Endothelial cell of umbilical vein (primary cell): ENCODE results near the gene CCNY. TPM values are rescaled to one million over a fixed set of nuclear protein-coding genes. Genes with fewer than 3 reads are reported as not detected.
A peak's percentile ranks its signal among the peaks of the same experiment; 100 is the strongest.

Experiments used
- BruUV-seq: library from RNA; stranded (reverse); fragments of 400-500 nt; replicated peaks from 2 replicates; lab custom pipeline; 2021; lab: Mats Ljungman, UMichigan
- CTCF ChIA-PET: fragments of 300-600, 350-600 bp; sonication (Branson Sonifier 250); formaldehyde crosslinking; loops from one replicate; lab custom pipeline; 2021; ENCODE audit warnings: antibody characterized with exemption, inconsistent platforms; lab: Charles Lee
- POLR2A ChIA-PET: fragments of 300-600, 350-600 bp; sonication (Branson Sonifier 250); formaldehyde crosslinking; loops from one replicate; lab custom pipeline; 2021; ENCODE audit warnings: antibody characterized with exemption, inconsistent platforms; lab: Charles Lee
- DNase-seq: peaks from one replicate; pipeline ENCODE4 v3.0.0-alpha.2; 2011; ENCODE audit warnings: low read depth, low spot score
- FAIRE-seq: peaks from 2 replicates; lab custom pipeline; 2011; peaks lifted over from hg19 to GRCh38; lab: Jason Lieb, UNC
- H2AFZ ChIP-seq: 2 replicates; pipeline ENCODE4 v1.6.0; 2012; ENCODE audit warnings: low read depth, low read length, control low read depth, inconsistent platforms
- H3K27ac ChIP-seq: 2 replicates; pipeline ENCODE4 v1.5.1; 2011; ENCODE audit warnings: low read depth, mild to moderate bottlenecking, control low read depth, low read length, moderate library complexity; ENCODE audit not compliant: insufficient read depth
- H3K27me3 ChIP-seq, 2 experiments: 2 replicates each; pipeline versions ENCODE4 v1.6.0 to v1.6.1; 2011; ENCODE audit warnings: low read length in 2 of 2, mixed read lengths in 1 of 2; ENCODE audit not compliant: control insufficient read depth in 2 of 2, insufficient read depth in 2 of 2
- H3K36me3 ChIP-seq, 2 experiments: 2 replicates in 1 of 2; 3 replicates in 1 of 2; pipeline ENCODE4 v1.5.1; 2011; ENCODE audit warnings: low read length in 2 of 2, mild to moderate bottlenecking in 1 of 2, moderate library complexity in 1 of 2; ENCODE audit not compliant: control insufficient read depth in 2 of 2, insufficient read depth in 2 of 2; ENCODE audit errors: extremely low read depth in 1 of 2
- H3K4me1 ChIP-seq: 3 replicates; pipeline ENCODE4 v1.5.1; 2011; ENCODE audit warnings: mild to moderate bottlenecking, low read length; ENCODE audit not compliant: control insufficient read depth, insufficient read depth; ENCODE audit errors: extremely low read depth
- H3K4me2 ChIP-seq: 2 replicates; pipeline ENCODE4 v1.6.1; 2011; ENCODE audit warnings: low read length, control low read depth, mixed read lengths; ENCODE audit not compliant: insufficient read depth
- H3K4me3 ChIP-seq, 3 experiments: fragments of 200-600 bp in 1 of 3; sonication (generic), shearing (Covaris generic) in 1 of 3; replicated peaks in 1 of 3; 2 replicates each; pipeline ENCODE4 v1.5.1; 2011 to 2016; ENCODE audit warnings: control low read depth in 3 of 3, low read length in 3 of 3, mild to moderate bottlenecking in 2 of 3, inconsistent platforms in 1 of 3, low read depth in 1 of 3, moderate library complexity in 1 of 3; ENCODE audit not compliant: insufficient read depth in 1 of 3
- H3K79me2 ChIP-seq: 2 replicates; pipeline ENCODE4 v1.6.0; 2012; ENCODE audit warnings: low read length, inconsistent platforms; ENCODE audit not compliant: control insufficient read depth, insufficient read depth
- H3K9ac ChIP-seq: replicated peaks from 2 replicates; pipeline ENCODE3; 2011; ENCODE audit warnings: low read length, control low read depth; ENCODE audit not compliant: insufficient read depth; ENCODE audit errors: extremely low read depth
- H3K9me1 ChIP-seq: replicated peaks from 3 replicates; pipeline ENCODE4 v1.6.0; 2011; ENCODE audit warnings: mild to moderate bottlenecking, low read length; ENCODE audit not compliant: control insufficient read depth, insufficient read depth; ENCODE audit errors: extremely low read depth
- H3K9me3 ChIP-seq: replicated peaks from 2 replicates; pipeline ENCODE4 v1.5.1; 2012; ENCODE audit warnings: low read length, inconsistent platforms; ENCODE audit not compliant: control insufficient read depth, insufficient read depth
- H4K20me1 ChIP-seq: replicated peaks from 2 replicates; pipeline ENCODE3; 2011; ENCODE audit warnings: mild to moderate bottlenecking, low read length; ENCODE audit not compliant: control insufficient read depth, insufficient read depth; ENCODE audit errors: extremely low read depth
- EZH2 ChIP-seq: IDR thresholded peaks from 2 replicates; pipeline ENCODE4 v1.6.1; 2012; ENCODE audit warnings: borderline replicate concordance, low read depth, mild to moderate bottlenecking, moderate library complexity, low read length, inconsistent platforms; ENCODE audit not compliant: severe bottlenecking
- FOS ChIP-seq: IDR thresholded peaks from 2 replicates; pipeline ENCODE4 v1.6.1; 2011; ENCODE audit warnings: mild to moderate bottlenecking, low read length, moderate library complexity, borderline replicate concordance; ENCODE audit not compliant: insufficient read depth
- GATA2 ChIP-seq: IDR thresholded peaks from 2 replicates; pipeline ENCODE4 v1.7.0; 2011; ENCODE audit warnings: low read depth, mild to moderate bottlenecking, moderate library complexity, mixed read lengths, low read length; ENCODE audit not compliant: insufficient read length, insufficient read depth
- JUN ChIP-seq: IDR thresholded peaks from 2 replicates; pipeline ENCODE4 v1.6.1; 2011; ENCODE audit warnings: borderline replicate concordance, low read depth; ENCODE audit not compliant: insufficient read length, insufficient read depth
- MYC ChIP-seq: IDR thresholded peaks from one replicate; pipeline ENCODE4 v1.6.1; 2011; ENCODE audit warnings: mild to moderate bottlenecking, low read depth, low read length
- POLR2A ChIP-seq: IDR thresholded peaks from 2 replicates; pipeline ENCODE4 v1.6.1; 2012; ENCODE audit warnings: low read depth, mild to moderate bottlenecking, control low read depth, low read length
- POLR2AphosphoS5 ChIP-seq: IDR thresholded peaks from 2 replicates; pipeline ENCODE4 v1.6.1; 2012; ENCODE audit warnings: low read depth, mild to moderate bottlenecking, control low read depth, low read length, moderate library complexity; ENCODE audit not compliant: insufficient read depth
- dilution Hi-C: fragments of 300-500 bp; cut with MboI; formaldehyde crosslinking; loops from one replicate; pipeline ENCODE4 v1.15.0; 2019; ENCODE audit warnings: low sequenced_read_pairs; ENCODE audit not compliant: extremely low pct_ligation_motif_present
- intact Hi-C: fragments of 100-400 bp; cut with micrococcal nuclease; formaldehyde crosslinking; loops from one replicate; pipeline ENCODE4 v1.10.0; 2022
- polyA plus RNA-seq, 4 experiments: library from polyadenylated mRNA; depleted of rRNA in 3 of 4; stranded (reverse) in 3 of 4; unstranded in 1 of 4; fragments of >200 nt; gene quantifications; 2 replicates each; pipeline versions ENCODE4 v1.2.1 to v1.2.3, GENCODE V29; 2011 to 2012; ENCODE audit warnings: missing spikeins in 1 of 4
- total RNA-seq: library from RNA; stranded (reverse); gene quantifications from 2 replicates; pipeline ENCODE4 v1.2.3, GENCODE V29; 2021
- TF ChIP-seq, protein P1 (sequence below), 2 donors: IDR thresholded peaks; 1 replicate in 1 of 2; 2 replicates in 1 of 2; pipeline ENCODE4 v1.5.1; 2011; ENCODE audit warnings: low read length in 2 of 2, mild to moderate bottlenecking in 2 of 2, moderate library complexity in 2 of 2, control low read depth in 1 of 2, inconsistent platforms in 1 of 2, low read depth in 1 of 2; ENCODE audit not compliant: insufficient read depth in 1 of 2; ENCODE audit errors: extremely low read depth in 1 of 2
- TF ChIP-seq, protein P2 (sequence below): IDR thresholded peaks from 2 replicates; pipeline ENCODE4 v1.6.1; 2011; ENCODE audit not compliant: insufficient read depth, insufficient read length

CCNY gene
- total and polyA plus RNA-seq, 2 donors (not counting 3 experiments of a cell fraction or from before 2014, with no cell fraction given): 61.5 to 107 TPM

DNA sequence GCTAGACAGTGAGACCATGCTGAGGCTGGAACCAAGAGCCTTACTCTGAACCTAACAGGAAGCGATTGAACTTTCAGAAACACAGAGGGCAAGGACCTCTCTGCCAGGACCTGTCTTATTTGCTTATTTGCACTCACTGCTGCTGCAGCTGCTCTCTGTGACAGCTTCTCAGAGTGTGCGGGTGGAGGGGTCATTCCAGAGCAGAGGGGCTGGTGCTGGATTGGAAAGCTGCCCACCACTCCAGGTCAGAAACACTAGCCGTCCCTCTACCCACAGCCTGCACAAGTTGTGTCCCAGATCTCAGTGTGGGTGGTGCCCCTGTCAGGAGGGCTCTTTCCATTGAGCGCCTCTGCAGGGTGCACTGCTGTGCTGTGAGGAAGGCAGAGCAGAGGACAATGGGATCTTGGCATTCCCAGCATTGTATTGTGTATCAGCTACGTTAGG is 126.2 kb downstream of the CCNY start:
- dilution Hi-C loops: no loop called here
- TF ChIP-seq POLR2A (no peak), MYC (no peak), EZH2 (no peak), JUN (no peak), FOS (no peak), POLR2AphosphoS5 (no peak), GATA2 (no peak)
- TF ChIP-seq, protein P1, sequence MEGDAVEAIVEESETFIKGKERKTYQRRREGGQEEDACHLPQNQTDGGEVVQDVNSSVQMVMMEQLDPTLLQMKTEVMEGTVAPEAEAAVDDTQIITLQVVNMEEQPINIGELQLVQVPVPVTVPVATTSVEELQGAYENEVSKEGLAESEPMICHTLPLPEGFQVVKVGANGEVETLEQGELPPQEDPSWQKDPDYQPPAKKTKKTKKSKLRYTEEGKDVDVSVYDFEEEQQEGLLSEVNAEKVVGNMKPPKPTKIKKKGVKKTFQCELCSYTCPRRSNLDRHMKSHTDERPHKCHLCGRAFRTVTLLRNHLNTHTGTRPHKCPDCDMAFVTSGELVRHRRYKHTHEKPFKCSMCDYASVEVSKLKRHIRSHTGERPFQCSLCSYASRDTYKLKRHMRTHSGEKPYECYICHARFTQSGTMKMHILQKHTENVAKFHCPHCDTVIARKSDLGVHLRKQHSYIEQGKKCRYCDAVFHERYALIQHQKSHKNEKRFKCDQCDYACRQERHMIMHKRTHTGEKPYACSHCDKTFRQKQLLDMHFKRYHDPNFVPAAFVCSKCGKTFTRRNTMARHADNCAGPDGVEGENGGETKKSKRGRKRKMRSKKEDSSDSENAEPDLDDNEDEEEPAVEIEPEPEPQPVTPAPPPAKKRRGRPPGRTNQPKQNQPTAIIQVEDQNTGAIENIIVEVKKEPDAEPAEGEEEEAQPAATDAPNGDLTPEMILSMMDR (IDR thresholded peaks at IDR 0.05; ENCODE audit: extremely low read depth in 1 of 2, insufficient read depth in 1 of 2, low read depth in 1 of 2, low read length in 2 of 2): no peak
- TF ChIP-seq, protein P2, sequence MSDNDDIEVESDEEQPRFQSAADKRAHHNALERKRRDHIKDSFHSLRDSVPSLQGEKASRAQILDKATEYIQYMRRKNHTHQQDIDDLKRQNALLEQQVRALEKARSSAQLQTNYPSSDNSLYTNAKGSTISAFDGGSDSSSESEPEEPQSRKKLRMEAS: no peak
- FAIRE-seq: no peak
- H4K20me1 ChIP-seq: peaks cover 4% of the 10 kb centered on the region
- peak overlapping the region; percentile 32 for H3K27ac ChIP-seq
- no peak for DNase-seq
- no peak overlapping the region for H3K4me3 ChIP-seq
- no peaks in the 10 kb centered on the region for H3K36me3 ChIP-seq
- intact Hi-C loops: loop anchor here (2.0 kb wide), 1 partner anchor 42 kb away; no protein-coding TSS in a partner anchor
- no peak overlapping the region for H3K9ac ChIP-seq
- peaks cover 25% of the 10 kb centered on the region for H3K4me1 ChIP-seq
- no peaks in the 10 kb centered on the region for H3K9me1 ChIP-seq
- no peaks in the 10 kb centered on the region for H3K27me3 ChIP-seq
- CTCF ChIA-PET: interaction anchor here (1.4 to 1.8 kb wide), 4 partner anchors 8 to 102 kb away, joined by 3 to 6 read pairs (median 4); no protein-coding TSS in a partner anchor
- POLR2A ChIA-PET: no interaction called here
- peaks cover 95% of the 10 kb centered on the region for H3K79me2 ChIP-seq
- BruUV-seq: no TSS peak
- H3K4me2 ChIP-seq: peak overlapping the region; percentile 1
- H2AFZ ChIP-seq: no peak overlapping the region
- no peaks in the 10 kb centered on the region for H3K9me3 ChIP-seq
